ENCODE data around the gene MEP1B.
"Not testable (repeated sequence)": the region's sequence is repeated elsewhere in the genome, so short reads cannot be mapped to it uniquely, and the experiment has no call there.

The MEP1B gene

DNA sequence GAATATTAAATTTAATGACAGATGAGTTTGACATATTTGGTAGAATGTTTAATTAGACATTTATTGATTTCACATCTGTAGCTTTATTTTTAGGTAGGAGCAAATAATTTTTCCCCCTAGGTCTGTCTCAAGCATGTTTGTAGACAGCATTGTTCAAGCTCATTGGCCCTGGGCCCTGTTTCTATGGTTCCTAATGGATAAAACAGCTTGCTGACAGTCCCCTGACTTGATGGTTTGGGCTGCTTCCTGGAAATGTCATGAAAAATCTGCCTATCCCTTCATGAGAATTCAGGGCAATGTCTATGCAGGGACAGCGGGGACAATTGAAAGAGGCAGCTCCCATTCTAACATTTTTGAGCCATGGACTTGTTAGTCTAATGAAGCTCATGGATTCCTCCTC is 14.6 kb upstream of the MEP1B start:
- TF ChIP-seq, protein P1, sequence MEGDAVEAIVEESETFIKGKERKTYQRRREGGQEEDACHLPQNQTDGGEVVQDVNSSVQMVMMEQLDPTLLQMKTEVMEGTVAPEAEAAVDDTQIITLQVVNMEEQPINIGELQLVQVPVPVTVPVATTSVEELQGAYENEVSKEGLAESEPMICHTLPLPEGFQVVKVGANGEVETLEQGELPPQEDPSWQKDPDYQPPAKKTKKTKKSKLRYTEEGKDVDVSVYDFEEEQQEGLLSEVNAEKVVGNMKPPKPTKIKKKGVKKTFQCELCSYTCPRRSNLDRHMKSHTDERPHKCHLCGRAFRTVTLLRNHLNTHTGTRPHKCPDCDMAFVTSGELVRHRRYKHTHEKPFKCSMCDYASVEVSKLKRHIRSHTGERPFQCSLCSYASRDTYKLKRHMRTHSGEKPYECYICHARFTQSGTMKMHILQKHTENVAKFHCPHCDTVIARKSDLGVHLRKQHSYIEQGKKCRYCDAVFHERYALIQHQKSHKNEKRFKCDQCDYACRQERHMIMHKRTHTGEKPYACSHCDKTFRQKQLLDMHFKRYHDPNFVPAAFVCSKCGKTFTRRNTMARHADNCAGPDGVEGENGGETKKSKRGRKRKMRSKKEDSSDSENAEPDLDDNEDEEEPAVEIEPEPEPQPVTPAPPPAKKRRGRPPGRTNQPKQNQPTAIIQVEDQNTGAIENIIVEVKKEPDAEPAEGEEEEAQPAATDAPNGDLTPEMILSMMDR (IDR thresholded peaks at IDR 0.05; ENCODE audit: low read depth, low read length, missing control alignments): no peak
- Histone ChIP-seq H3K27me3 (replicated peaks) (no peaks in the 10 kb centered on the region), H3K36me3 (replicated peaks) (no peaks in the 10 kb centered on the region), H3K4me3 (ENCODE audit: low read depth, low read length) (no peak overlapping the region), H3K27ac (no peak overlapping the region)
- in situ Hi-C loops (cut with HindIII; ENCODE audit: low pct_ligation_motif_present, low sequenced_read_pairs): no loop called here
- no peak for DNase-seq

DNA sequence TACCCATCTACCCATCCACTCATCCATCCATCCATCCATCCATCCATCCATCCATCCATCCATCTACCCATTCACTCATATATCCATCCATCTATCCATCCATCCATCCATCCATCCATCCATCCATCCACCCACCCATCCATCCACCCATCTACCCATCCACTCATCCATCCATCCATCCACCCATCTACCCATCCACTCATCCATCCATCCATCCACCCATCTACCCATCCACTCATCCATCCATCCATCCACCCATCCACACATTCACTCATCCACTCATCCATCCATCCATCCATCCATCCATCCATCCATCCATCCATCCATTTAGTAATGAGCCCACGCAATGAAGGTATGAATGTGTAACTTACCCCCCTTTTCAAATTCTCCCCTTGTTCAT is 13.1 kb upstream of the MEP1B start:
- H3K27me3 ChIP-seq (replicated peaks); H3K27ac ChIP-seq; in situ Hi-C loops (cut with HindIII; ENCODE audit: low pct_ligation_motif_present, low sequenced_read_pairs); H3K36me3 ChIP-seq (replicated peaks); DNase-seq; H3K4me3 ChIP-seq (ENCODE audit: low read depth, low read length): not testable (repeated sequence)

DNA sequence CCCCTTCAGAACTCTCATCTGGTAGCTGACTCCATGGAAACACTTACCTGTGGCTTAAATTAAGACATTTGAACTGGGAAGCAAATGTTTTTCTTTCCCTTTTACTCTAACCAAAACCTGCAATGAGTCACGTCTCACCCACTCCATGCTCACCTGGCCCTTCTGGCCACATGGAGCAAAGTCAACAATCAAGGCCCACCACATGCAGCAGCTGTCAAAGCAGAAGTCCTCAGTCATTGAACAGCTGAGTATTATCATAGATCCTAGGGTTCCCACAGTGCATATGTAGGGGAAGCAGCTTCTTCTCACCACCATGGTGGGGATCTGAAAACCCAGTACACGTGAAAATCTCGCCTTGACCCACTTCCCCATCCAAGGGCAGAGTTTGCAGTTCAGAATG is 12.3 kb upstream of the MEP1B start:
- Histone ChIP-seq H3K27ac (no peak overlapping the region), H3K27me3 (replicated peaks) (no peaks in the 10 kb centered on the region), H3K36me3 (replicated peaks) (no peaks in the 10 kb centered on the region), H3K4me3 (ENCODE audit: low read depth, low read length) (no peak overlapping the region)
- DNase-seq: no peak
- TF ChIP-seq, protein P1 (IDR thresholded peaks at IDR 0.05; ENCODE audit: low read depth, low read length, missing control alignments): no peak
- in situ Hi-C loops (cut with HindIII; ENCODE audit: low pct_ligation_motif_present, low sequenced_read_pairs): no loop called here

DNA sequence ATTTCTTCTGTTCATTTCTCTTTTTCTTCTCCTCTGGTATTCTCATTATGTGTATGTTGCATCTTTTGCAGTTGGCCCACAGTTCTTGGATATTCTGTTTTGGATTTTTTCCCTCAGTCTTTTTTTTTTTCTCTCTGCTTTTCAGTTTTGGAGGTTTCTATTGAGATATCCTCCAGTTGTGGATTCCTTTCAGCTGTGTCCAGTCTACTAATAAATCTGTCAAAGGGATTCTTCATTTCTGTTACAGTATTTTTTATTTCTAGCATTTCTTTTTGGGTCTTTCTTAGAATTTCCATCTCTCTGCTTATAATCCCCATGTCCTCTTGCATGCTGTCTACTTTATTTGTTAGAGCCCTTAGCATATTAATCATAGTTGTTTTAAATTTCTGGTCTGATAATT is 6.3 kb upstream of the MEP1B start:
- no peak overlapping the region for H3K4me3 ChIP-seq (ENCODE audit: low read depth, low read length)
- DNase-seq: no peak
- TF ChIP-seq, protein P1 (IDR thresholded peaks at IDR 0.05; ENCODE audit: low read depth, low read length, missing control alignments): no peak
- no peaks in the 10 kb centered on the region for H3K36me3 ChIP-seq (replicated peaks)
- no peak overlapping the region for H3K27ac ChIP-seq
- in situ Hi-C loops (cut with HindIII; ENCODE audit: low pct_ligation_motif_present, low sequenced_read_pairs): no loop called here
- no peaks in the 10 kb centered on the region for H3K27me3 ChIP-seq (replicated peaks)

DNA sequence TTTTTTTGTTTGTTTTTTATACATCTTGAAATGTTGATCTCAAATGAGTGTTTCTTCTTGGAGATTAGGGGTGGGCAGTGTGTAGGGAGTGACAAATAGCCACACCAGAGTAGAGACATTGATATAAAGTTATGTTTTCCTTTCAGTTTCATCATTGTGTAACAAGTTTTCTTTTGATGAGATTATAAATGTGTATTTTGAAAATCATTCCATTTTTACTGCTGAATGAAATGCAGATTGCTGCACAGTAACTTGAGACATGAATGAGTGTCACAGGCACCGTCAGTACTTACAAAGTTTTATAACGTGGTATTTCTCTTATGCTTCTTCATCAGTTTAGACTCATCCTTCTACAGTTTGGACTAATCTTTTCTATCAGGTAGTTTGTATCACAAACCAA is 370 bp downstream of the MEP1B start:
- Histone ChIP-seq H3K4me3 (ENCODE audit: low read depth, low read length) (no peak overlapping the region), H3K27me3 (replicated peaks) (no peaks in the 10 kb centered on the region), H3K27ac (no peak overlapping the region), H3K36me3 (replicated peaks) (no peaks in the 10 kb centered on the region)
- DNase-seq: no peak
- TF ChIP-seq, protein P1 (IDR thresholded peaks at IDR 0.05; ENCODE audit: low read depth, low read length, missing control alignments): no peak
- in situ Hi-C loops (cut with HindIII; ENCODE audit: low pct_ligation_motif_present, low sequenced_read_pairs): no loop called here

DNA sequence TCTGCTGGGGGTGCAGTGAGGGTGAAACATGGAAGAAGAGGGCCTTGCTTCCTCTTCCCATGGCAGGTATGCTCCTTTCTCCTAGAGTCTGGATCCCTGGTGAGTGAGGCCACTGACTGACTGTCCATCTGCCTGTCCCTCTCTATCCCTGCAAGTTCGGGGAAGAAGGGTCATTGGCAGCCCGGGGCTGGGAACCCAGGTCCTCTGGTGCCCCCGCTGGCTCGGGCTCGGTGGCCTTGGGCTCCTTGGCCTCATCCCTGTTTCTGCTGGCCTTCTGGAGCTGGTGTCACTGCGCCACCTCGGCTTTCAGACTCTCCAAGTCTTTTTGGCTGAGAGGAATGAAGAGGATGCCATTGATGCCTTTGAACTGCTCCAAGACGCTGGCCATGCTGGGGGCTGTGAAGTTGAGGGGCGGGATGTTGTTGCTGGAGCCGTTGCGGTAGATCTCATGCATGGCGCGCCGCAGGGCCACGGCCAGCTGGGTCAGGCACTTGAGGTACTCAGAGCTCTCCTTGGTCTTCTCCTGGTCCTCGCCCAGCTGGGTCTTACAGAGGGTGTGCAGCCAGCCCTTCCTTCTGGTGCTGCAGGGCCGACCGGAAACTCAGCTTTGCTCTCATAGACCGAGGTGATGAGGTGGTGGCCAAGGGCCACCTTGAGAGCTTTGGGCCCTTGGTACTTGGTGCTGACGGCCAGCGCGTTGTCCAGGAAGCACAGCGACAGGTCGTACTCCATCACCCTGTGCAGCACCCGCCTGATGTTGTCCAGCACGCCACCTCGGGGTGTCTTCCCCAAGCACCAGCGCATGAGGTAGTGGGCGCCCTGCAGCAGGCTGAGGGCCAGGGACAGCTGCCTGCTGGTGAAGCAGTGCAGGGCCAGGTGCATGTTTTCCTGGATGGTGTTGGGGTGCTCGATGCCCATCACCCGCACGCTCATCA is 6.3 kb downstream of the MEP1B start:
- in situ Hi-C loops (cut with HindIII; ENCODE audit: low pct_ligation_motif_present, low sequenced_read_pairs): no loop called here
- no peak overlapping the region for H3K4me3 ChIP-seq (ENCODE audit: low read depth, low read length)
- no peaks in the 10 kb centered on the region for H3K36me3 ChIP-seq (replicated peaks)

More for the DNA sequence above, 6.3 kb downstream of the MEP1B start:
- H3K27me3 ChIP-seq (replicated peaks): no peaks in the 10 kb centered on the region
- DNase-seq: no peak
- H3K27ac ChIP-seq: no peak overlapping the region
- TF ChIP-seq, protein P1 (IDR thresholded peaks at IDR 0.05; ENCODE audit: low read depth, low read length, missing control alignments): no peak
